Neural crest cell (in vitro differentiated cells): ENCODE results near the gene ADGRA1. TPM values are rescaled to one million over a fixed set of nuclear protein-coding genes. Genes with fewer than 3 reads are reported as not detected.

Source experiments
- DNase-seq: peaks from one replicate; pipeline ENCODE4 v3.0.0; 2021; ENCODE audit warnings: low read depth, mixed read lengths, low spot score
- H3K27ac Mint-ChIP-seq: one replicate; pipeline ENCODE4 v1.8.0; 2021; ENCODE audit warnings: mild to moderate bottlenecking, mixed read lengths; ENCODE audit not compliant: unreplicated experiment
- H3K27me3 Mint-ChIP-seq: 2 replicates; pipeline ENCODE4 v1.8.0; 2021; ENCODE audit warnings: low read depth, mild to moderate bottlenecking, mixed read lengths
- H3K36me3 Mint-ChIP-seq: 2 replicates; pipeline ENCODE4 v1.8.0; 2021; ENCODE audit warnings: low read depth, mild to moderate bottlenecking, mixed read lengths
- H3K4me1 Mint-ChIP-seq: 2 replicates; pipeline ENCODE4 v1.8.0; 2021; ENCODE audit warnings: mixed read lengths
- H3K4me3 Mint-ChIP-seq: one replicate; pipeline ENCODE4 v1.8.0; 2021; ENCODE audit warnings: mild to moderate bottlenecking, mixed read lengths
- H3K9me3 Mint-ChIP-seq: 2 replicates; pipeline ENCODE4 v1.8.0; 2021; ENCODE audit warnings: mixed read lengths
- total RNA-seq: library from RNA; stranded (reverse); gene quantifications from 2 replicates; pipeline ENCODE4 v1.2.1, GENCODE V29; 2021
- TF ChIP-seq, protein P1 (sequence below): fragments of 200-600 bp; sonication (generic); conservative IDR thresholded peaks from 2 replicates; pipeline ENCODE4 v1.5.0; 2021; ENCODE audit warnings: antibody characterized with exemption, mild to moderate bottlenecking

ADGRA1 gene
- total RNA-seq, 1 donor from 2014 or later: 0.33 TPM

GRCh38 chr10:133124357-133125211, 36.9 kb downstream of the ADGRA1 start:
- Mint-ChIP-seq H3K27ac (no peak overlapping the region), H3K9me3 (no peaks in the 10 kb centered on the region), H3K4me1 (peaks cover 4% of the 10 kb centered on the region), H3K27me3 (peaks cover 24% of the 10 kb centered on the region), H3K4me3 (no peak overlapping the region), H3K36me3 (no peaks in the 10 kb centered on the region)
- peak; percentile 68 for DNase-seq
- TF ChIP-seq, protein P1, sequence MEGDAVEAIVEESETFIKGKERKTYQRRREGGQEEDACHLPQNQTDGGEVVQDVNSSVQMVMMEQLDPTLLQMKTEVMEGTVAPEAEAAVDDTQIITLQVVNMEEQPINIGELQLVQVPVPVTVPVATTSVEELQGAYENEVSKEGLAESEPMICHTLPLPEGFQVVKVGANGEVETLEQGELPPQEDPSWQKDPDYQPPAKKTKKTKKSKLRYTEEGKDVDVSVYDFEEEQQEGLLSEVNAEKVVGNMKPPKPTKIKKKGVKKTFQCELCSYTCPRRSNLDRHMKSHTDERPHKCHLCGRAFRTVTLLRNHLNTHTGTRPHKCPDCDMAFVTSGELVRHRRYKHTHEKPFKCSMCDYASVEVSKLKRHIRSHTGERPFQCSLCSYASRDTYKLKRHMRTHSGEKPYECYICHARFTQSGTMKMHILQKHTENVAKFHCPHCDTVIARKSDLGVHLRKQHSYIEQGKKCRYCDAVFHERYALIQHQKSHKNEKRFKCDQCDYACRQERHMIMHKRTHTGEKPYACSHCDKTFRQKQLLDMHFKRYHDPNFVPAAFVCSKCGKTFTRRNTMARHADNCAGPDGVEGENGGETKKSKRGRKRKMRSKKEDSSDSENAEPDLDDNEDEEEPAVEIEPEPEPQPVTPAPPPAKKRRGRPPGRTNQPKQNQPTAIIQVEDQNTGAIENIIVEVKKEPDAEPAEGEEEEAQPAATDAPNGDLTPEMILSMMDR: peak; percentile 79

DNA sequence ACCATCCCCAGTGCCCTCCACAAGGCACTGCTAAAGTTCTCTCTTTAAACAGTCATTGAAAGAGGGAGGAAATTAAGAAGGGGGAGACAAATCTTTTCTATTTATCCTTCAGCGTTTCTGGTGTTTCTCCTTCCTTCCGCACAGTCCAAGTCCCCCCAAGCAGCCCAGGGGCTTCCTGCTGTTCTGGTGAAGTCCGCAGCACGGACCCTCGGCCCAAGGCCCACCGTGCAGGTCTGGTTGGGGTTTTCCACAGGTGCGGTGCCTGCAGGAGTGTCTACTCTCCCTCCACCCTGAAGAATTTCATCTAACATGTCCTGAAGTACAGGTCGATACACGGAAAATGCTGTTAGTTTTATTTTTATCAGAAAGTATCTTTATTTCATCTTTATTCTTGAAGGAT, 38.2 kb downstream of the ADGRA1 start:
- no peaks in the 10 kb centered on the region for H3K36me3 Mint-ChIP-seq
- H3K4me1 Mint-ChIP-seq: peaks cover 4% of the 10 kb centered on the region
- no peaks in the 10 kb centered on the region for H3K9me3 Mint-ChIP-seq
- no peak for DNase-seq
- TF ChIP-seq, protein P1: no peak
- no peak overlapping the region for H3K27ac Mint-ChIP-seq
- peaks cover 20% of the 10 kb centered on the region for H3K27me3 Mint-ChIP-seq
- no peak overlapping the region for H3K4me3 Mint-ChIP-seq

DNA sequence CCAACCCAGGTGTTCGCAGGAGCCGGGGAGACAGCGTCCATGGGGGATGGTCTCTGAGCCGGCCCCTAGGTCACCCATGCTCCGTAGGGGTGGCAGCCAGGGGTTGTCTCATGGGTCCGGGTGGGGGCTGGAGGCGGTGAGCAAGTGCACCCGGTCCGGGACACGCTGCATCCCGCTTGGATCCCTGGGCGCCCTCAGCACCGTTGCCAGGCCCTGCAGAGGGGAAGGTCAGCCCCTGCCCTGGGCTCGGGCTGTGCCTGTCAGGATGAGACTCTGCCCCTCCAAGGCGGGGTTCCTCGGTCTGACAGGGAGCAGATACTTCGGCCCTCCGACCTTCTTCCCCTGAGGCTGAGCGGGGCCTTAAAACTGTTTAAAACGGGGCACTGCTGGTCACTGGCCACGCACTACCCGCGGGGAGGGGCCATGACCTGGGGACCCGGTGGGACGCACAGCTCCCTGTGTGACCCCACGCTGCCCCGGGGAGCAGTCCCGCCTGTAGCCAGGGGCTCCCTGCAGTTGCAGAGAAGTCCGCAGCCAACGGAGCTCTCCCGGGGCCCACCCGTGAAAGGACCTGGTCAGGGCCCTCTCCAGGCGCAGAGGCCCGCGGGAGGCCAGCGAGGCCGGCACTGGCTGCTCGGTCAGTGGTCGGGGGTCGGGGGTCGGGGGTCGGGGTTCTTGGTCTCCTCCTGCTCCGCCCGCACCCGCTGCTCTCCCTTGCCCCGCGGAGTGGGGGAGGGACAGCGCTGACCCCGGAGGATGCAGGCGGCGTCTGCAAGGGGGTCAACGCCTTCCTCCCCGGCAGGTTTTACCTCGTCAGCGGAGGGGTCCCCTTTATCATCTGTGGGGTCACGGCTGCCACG, 38.9 kb downstream of the ADGRA1 start:
- no peaks in the 10 kb centered on the region for H3K36me3 Mint-ChIP-seq
- TF ChIP-seq, protein P1: no peak
- peaks cover 23% of the 10 kb centered on the region for H3K27me3 Mint-ChIP-seq
- H3K4me1 Mint-ChIP-seq: peaks cover 4% of the 10 kb centered on the region
- DNase-seq: no peak
- H3K27ac Mint-ChIP-seq: no peak overlapping the region
- no peak overlapping the region for H3K4me3 Mint-ChIP-seq
- H3K9me3 Mint-ChIP-seq: no peaks in the 10 kb centered on the region

DNA sequence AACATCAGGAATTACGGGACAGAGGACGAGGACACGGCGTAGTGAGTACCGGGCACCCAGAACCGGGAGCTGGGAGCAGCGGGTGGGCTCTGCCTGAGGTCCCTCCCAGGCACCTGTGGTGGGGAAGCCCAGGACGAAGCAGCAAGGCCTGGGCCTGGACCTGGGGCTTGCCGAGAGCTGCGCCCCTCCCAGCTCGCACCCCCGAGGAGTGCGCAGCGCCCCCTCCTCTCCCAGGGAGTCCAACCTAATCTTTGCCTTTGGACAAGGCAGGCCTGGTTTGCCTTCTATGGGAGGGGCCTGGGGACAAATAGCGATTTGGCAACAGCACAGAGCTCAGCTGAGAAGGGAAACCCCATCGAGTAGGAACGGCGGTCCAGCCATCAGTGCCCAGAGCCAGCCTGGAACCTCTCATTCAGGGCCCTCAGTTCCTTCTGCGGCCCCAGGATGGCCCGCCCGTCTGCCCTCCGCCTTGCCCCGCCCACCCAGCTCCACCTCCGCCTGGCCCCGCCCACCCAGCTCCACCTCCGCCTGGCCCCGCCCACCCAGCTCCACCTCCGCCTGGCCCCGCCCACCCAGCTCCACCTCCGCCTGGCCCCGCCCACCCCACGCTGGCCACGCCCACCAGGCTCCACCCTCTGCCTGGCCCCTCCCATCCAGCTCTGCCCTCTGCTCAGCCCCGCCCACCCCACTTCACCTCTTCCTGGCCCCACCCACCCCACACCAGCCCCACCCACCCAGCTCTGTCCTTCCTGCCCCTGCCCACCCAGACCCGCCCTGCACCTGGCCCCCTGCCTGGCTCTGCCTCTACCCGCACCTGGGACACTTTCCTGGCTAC, 39.8 kb downstream of the ADGRA1 start:
- no peak for DNase-seq
- peaks cover 4% of the 10 kb centered on the region for H3K4me1 Mint-ChIP-seq
- TF ChIP-seq, protein P1: no peak
- H3K4me3 Mint-ChIP-seq: no peak overlapping the region
- no peaks in the 10 kb centered on the region for H3K9me3 Mint-ChIP-seq
- H3K27ac Mint-ChIP-seq: no peak overlapping the region
- no peaks in the 10 kb centered on the region for H3K36me3 Mint-ChIP-seq
- H3K27me3 Mint-ChIP-seq: peaks cover 27% of the 10 kb centered on the region
